SK-N-SH treated with all-trans-retinoic acid at 6 μM for 48 hours (cell line): Measurements from ENCODE around the gene RAB27A.

Source experiments
- CREB5 ChIP-seq: fragments of 250-450 bp; sonication (Bioruptor Pico); IDR thresholded peaks from 2 replicates; pipeline ENCODE4 v1.5.1; 2020; ENCODE audit warnings: low read depth, mild to moderate bottlenecking, moderate library complexity
- ESRRG ChIP-seq: fragments of 250-450 bp; sonication (Bioruptor Pico); IDR thresholded peaks from 2 replicates; pipeline ENCODE4 v1.6.1; 2021; ENCODE audit warnings: mild to moderate bottlenecking
- GLIS3 ChIP-seq: fragments of 250-450 bp; sonication (Bioruptor Pico); IDR thresholded peaks from 2 replicates; pipeline ENCODE4 v1.5.0; 2020; ENCODE audit warnings: mild to moderate bottlenecking, moderate library complexity
- OSR1 ChIP-seq: fragments of 250-450 bp; sonication (Bioruptor Pico); IDR thresholded peaks from 2 replicates; pipeline ENCODE4 v1.8.0; 2022; ENCODE audit warnings: moderate library complexity, mild to moderate bottlenecking, inconsistent platforms
- PPARA ChIP-seq: fragments of 250-450 bp; sonication (Bioruptor Pico); IDR thresholded peaks from 2 replicates; pipeline ENCODE4 v1.5.0; 2020; ENCODE audit warnings: mild to moderate bottlenecking, borderline replicate concordance
- RARB ChIP-seq: fragments of 250-450 bp; sonication (Bioruptor Pico); IDR thresholded peaks from 2 replicates; pipeline ENCODE4 v1.8.0; 2021; ENCODE audit warnings: mild to moderate bottlenecking, moderate library complexity
- TOX ChIP-seq: fragments of 250-450 bp; sonication (Bioruptor Pico); IDR thresholded peaks from 2 replicates; pipeline ENCODE4 v1.8.0; 2021; ENCODE audit warnings: mild to moderate bottlenecking, moderate library complexity, borderline replicate concordance
- ZC3H10 ChIP-seq: fragments of 250-450 bp; sonication (Bioruptor Pico); IDR thresholded peaks from 2 replicates; pipeline ENCODE4 v1.5.1; 2021; ENCODE audit warnings: mild to moderate bottlenecking, moderate library complexity
- ZFP30 ChIP-seq: fragments of 450-650 bp; formaldehyde crosslinking; IDR thresholded peaks from 2 replicates; pipeline ENCODE4 v1.5.0; 2022; ENCODE audit warnings: mild to moderate bottlenecking, moderate library complexity
- ZNF565 ChIP-seq: fragments of 450-650 bp; formaldehyde crosslinking; conservative IDR thresholded peaks from 2 replicates; pipeline ENCODE4 v1.5.0; 2020; ENCODE audit warnings: low read depth, mild to moderate bottlenecking, moderate library complexity
- ZNF8 ChIP-seq: fragments of 450-650 bp; formaldehyde crosslinking; IDR thresholded peaks from 2 replicates; pipeline ENCODE4 v1.5.0; 2020; ENCODE audit warnings: mild to moderate bottlenecking, moderate library complexity
- TF ChIP-seq, protein P1 (sequence below): fragments of 250-450 bp; sonication (Bioruptor Pico); IDR thresholded peaks from 2 replicates; pipeline ENCODE4 v1.8.0; 2020; ENCODE audit warnings: mild to moderate bottlenecking, moderate library complexity, borderline replicate concordance
- TF ChIP-seq, protein P2 (sequence below): fragments of 250-450 bp; sonication (Bioruptor Pico); IDR thresholded peaks from 2 replicates; pipeline ENCODE4 v1.5.1; 2021; ENCODE audit warnings: mild to moderate bottlenecking, moderate library complexity
- TF ChIP-seq, protein P3 (sequence below): fragments of 250-450 bp; sonication (Bioruptor Pico); IDR thresholded peaks from 2 replicates; pipeline ENCODE4 v1.8.0; 2021; ENCODE audit warnings: low read depth, mild to moderate bottlenecking, moderate library complexity, borderline replicate concordance

- TF ChIP-seq CREB5 (CRISPR knock-in tag) (no peak), ZNF565 (CRISPR knock-in tag) (no peak), ZC3H10 (no peak), ZNF8 (no peak), ESRRG (no peak), PPARA (CRISPR knock-in tag) (no peak), RARB (CRISPR knock-in tag) (no peak), OSR1 (no peak), TOX (no peak), GLIS3 (CRISPR knock-in tag) (no peak), ZFP30 (CRISPR knock-in tag) (no peak)
- TF ChIP-seq, protein P1, sequence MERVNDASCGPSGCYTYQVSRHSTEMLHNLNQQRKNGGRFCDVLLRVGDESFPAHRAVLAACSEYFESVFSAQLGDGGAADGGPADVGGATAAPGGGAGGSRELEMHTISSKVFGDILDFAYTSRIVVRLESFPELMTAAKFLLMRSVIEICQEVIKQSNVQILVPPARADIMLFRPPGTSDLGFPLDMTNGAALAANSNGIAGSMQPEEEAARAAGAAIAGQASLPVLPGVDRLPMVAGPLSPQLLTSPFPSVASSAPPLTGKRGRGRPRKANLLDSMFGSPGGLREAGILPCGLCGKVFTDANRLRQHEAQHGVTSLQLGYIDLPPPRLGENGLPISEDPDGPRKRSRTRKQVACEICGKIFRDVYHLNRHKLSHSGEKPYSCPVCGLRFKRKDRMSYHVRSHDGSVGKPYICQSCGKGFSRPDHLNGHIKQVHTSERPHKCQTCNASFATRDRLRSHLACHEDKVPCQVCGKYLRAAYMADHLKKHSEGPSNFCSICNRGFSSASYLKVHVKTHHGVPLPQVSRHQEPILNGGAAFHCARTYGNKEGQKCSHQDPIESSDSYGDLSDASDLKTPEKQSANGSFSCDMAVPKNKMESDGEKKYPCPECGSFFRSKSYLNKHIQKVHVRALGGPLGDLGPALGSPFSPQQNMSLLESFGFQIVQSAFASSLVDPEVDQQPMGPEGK (CRISPR knock-in tag), result no peak
- TF ChIP-seq, protein P2, sequence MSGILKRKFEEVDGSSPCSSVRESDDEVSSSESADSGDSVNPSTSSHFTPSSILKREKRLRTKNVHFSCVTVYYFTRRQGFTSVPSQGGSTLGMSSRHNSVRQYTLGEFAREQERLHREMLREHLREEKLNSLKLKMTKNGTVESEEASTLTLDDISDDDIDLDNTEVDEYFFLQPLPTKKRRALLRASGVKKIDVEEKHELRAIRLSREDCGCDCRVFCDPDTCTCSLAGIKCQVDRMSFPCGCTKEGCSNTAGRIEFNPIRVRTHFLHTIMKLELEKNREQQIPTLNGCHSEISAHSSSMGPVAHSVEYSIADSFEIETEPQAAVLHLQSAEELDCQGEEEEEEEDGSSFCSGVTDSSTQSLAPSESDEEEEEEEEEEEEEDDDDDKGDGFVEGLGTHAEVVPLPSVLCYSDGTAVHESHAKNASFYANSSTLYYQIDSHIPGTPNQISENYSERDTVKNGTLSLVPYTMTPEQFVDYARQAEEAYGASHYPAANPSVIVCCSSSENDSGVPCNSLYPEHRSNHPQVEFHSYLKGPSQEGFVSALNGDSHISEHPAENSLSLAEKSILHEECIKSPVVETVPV (CRISPR knock-in tag), result no peak
- TF ChIP-seq, protein P3, sequence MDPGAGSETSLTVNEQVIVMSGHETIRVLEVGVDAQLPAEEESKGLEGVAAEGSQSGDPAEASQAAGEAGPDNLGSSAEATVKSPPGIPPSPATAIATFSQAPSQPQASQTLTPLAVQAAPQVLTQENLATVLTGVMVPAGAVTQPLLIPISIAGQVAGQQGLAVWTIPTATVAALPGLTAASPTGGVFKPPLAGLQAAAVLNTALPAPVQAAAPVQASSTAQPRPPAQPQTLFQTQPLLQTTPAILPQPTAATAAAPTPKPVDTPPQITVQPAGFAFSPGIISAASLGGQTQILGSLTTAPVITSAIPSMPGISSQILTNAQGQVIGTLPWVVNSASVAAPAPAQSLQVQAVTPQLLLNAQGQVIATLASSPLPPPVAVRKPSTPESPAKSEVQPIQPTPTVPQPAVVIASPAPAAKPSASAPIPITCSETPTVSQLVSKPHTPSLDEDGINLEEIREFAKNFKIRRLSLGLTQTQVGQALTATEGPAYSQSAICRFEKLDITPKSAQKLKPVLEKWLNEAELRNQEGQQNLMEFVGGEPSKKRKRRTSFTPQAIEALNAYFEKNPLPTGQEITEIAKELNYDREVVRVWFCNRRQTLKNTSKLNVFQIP, result no peak
These were observed 1.5 kb downstream of the RAB27A start for GRCh38 chr15:55288006-55288717.
